Activated T-helper 1 cell treated with Interleukin-2 at 50 U/mL for 16 hours (primary cell): ENCODE data around the gene CILP.
A peak's percentile ranks its signal among the peaks of the same experiment; 100 is the strongest.
"Not testable (repeated sequence)": the region's sequence is repeated elsewhere in the genome, so short reads cannot be mapped to it uniquely, and the experiment has no call there.

Experiments
- DNase-seq: peaks from one replicate; pipeline ENCODE4 v3.0.0-alpha.2; 2020; ENCODE audit warnings: low read depth

Gene CILP

DNA sequence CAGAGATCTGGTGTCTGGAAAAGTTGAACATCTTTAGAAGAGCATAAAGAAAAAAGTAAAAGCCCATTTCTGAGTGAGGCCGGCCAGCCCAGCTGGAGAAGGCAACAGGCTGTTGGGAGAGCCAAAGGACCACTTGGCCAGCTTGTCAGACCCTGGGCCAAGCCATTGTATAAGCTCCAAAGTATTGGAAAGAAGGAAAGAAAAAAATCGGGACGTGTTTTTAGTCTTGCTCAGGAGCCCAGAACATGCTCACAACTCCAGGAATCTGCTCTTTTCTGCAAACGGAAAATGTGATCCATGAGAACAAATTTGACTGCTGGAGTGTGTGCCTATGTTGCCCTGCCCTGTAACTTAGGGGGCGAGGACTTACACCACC lies 15.7 kb downstream of the CILP start:
- DNase-seq: no peak

DNA sequence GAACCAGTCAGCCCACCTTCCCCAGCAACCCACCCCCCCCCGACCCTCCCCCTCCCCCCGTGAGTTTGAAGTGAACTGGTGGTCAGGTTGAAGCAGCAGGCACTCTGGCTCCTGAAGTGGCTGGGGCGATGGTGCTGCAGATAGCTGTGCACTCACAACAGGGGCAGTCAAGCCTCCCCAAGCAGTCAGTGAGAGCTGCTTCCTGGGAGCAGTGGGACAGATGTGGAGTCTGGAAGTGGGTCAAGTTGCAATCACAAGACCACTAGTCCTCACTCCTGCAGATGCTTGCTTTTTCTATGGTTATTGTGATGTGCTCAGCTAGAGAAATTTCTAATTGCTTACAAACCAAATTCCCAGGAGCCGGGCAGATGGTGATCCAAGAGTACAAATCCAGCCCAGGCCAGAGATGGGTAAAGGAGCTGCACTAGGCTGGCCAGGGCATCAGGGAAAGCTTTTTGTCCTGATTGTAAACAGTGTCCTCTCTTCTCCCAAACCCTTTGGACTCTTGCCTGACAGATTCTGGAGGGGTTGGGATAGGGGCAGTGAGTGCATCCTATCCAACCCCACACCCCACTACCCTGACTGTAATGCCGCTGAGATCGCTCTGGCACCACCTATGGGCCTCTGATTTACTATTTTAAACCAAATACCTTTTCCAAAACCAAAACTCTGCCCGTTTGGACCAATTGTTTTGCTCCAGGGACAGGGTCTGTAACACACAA lies 16.3 kb downstream of the CILP start:
- DNase-seq: no peak

DNA sequence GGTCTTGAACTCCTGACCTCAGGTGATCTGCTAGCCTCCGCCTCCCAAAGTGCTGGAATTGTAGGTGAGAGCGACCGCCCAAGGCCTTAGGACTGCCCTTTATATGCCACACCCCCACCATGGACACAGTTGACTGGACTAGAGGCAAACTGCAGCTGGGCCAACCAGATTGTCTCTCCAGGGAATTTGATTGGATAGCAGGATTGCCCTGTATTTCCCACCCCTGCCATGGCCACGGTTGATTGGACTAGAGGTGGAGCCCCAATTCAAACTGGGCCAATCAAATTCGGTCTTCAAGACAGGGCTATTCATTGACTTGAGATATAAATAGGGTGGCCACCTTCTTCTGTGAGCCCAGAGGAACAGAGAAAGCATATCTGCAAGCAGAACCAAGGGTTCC lies 19.3 kb downstream of the CILP start:
- no peak for DNase-seq

DNA sequence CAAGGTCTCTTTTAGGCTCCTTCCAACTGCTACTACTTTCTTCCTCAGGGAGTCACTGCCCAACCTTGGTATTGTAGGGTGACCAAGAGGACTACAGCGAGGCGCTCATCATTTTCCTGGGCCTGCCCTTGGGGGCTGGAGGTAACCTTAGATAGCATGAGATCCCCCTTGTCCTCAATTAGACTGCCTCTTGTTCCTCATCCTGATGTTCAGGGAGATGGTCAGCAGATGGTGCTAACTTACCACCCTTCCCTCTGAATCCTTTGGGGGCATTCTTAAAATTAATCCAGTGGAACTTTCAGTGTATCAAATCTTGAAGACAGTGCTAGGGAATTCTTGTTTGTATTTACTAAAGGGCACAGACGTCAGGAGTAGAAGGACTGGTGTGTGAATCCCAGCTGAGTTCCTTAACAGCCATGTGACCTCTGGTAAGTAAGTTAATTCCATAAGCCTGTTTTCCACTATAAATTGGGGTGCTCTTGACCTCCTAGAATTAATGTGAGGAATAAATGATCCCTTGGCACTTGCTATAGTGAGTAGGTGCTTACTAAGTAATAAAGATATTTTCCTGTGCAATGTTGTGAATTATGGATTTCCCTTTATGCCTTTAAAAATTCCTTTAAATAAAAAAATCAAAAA lies 22.1 kb downstream of the CILP start:
- DNase-seq: no peak

DNA sequence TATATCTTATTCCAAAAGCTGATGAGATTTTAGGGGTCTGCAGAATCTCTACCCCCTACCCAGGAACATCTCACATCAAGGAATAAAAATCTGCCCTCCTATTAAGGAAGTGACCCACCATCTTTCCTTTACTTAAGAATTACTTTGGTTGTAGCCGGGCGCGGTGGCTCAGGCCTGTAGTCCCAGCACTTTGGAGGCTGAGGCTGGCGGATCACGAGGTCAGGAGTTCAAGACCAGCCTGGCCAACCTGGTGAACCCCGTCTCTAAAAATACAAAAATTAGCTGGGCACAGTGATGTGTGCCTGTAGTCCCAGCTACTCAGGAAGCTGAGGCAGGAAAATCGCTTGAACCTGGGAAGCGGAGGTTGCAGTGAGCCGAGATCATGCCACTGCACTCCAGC lies 22.8 kb downstream of the CILP start:
- not testable (repeated sequence) for DNase-seq

DNA sequence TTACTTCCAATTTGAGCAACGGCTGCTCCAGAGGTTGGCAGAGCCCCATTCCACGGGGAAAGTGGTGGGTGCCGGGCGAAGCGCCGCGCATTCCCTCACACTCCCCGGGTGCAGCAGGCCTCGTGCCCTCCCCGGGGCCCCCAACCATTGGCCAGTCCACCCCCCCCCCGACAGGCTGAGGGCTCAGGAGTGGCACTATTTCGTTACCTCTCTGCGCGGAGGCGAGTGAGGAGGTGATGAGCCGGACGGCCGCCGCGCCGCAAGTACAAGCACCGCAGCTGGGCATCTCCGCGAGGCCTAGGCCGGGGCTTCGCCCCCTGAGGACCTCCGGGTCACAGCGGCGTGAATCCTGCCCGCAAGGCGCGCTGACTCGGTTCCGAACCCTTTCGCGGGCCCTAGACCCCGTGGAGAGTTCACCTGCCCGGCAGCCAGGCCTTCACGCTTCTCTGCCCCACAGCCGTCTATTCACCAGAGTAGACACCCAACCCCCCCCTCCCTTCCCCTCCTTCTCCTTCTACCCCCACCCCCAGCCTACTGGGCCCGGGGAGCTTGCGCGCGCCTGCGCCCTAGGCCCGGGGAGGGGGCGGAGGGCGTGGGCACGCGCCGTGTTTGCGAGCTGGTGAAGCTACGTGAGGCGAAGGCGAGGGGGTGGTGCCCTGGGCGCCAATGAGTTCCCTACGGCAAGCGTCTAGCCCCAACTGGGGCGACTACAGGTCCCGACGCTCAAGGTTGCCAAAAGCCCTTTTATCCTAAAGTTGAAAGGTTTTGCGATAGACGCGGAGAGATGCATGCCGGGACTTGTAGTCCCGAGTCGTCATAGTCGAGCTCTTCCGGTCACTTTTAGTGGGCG lies 26.2 kb downstream of the CILP start, which contains the start of gene CLPX:
TSS of gene CLPX (minus strand) at position 475 of the 850 bp plus-strand sequence. CDS start at position 286, 189 bp downstream.
- peak; percentile 87 for DNase-seq

DNA sequence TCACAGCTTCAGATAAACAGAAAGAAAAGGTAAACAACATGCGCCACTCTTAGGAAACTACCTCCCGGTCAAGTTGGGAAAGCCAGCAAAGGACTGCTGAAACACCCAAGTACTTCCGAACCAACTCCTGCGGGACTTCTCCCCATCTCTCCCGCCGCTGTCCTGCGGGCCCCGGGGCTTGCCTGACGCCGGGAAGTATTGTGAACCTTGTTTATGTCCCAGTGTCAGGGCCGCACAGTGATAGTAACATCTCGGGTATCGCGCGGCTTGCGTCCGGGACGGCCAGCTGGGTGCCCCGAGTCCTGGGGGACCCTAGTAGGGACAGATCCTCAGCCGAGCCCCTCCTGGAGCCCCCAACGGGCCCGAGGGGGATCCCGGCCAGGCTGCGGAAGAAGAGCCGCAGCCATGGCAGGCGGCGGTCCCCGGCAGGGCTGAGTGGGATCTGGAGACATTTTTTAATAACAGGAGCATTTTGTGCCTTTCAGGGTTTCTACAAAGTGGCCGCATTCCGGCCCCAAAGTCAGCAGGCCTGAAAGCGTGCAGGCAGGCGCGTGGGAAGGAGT lies 26.9 kb downstream of the CILP start:
- DNase-seq: peak; percentile 12

DNA sequence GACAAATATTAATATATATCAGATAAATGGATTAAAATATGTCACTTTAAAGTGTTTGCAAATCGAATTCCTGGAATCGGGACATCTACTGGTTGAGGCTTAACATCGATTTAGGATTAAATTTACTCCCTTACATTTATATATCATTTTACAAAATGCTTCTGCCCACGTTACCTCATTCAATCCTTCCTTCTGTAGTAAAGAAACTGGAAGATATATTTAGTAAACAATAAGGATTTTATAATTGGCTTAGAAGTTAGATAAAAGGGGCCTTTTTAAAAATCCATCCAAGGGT lies 27.5 kb downstream of the CILP start:
- DNase-seq: no peak

DNA sequence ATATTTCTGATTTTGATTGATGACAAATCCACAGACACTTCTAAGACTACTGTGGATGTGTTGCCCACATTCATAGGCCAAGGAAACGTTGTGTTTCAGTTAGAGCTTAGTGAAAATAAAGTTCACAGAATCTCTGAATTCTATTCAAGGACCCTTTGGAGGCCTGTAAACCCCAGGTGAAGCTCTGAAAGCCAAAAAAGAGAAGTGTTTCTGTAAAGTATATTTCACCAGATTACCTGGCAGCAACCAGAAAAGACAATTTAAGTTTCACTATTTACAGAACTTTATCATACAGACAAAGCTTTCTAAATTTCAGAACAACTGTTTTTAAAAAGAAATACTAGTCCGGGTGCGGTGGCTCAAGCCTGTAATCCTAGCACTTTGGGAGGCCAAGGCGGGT lies 28.7 kb downstream of the CILP start:
- no peak for DNase-seq

DNA sequence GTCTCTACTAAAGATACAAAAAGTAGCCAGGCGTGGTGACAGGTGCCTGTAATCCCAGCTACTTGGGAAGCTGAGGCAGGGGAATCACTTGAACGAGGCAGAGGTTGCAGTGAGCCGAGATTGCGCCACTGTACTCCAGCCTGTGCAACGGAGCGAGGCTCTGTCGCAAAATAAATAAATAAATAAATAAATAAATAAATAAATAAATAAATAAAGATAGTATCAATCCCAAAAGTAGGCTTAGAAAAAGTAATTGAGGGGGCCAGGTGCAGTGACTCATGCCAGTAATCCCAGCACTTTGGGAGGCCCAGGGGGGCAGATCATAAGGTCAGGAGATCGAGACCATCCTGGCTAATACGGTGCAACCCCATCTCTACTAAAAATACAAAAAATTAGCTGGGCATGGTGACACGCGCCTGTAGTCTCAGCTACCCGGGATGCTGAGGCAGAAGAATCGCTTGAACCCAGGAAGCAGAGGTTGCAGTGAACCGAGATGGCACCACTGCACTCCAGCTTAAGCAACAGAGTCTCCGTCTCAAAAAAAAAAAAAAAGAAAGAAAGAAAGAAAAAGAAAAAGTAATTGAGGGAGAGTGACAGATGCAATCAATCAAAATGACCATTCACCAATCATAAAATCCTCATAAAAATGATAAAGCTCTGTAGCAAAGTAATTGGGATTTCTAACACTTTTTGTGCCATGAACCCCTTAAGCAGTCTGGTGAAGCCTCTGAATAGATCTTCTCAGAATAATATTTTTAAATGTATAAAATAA lies 29.5 kb downstream of the CILP start:
- not testable (repeated sequence) for DNase-seq

DNA sequence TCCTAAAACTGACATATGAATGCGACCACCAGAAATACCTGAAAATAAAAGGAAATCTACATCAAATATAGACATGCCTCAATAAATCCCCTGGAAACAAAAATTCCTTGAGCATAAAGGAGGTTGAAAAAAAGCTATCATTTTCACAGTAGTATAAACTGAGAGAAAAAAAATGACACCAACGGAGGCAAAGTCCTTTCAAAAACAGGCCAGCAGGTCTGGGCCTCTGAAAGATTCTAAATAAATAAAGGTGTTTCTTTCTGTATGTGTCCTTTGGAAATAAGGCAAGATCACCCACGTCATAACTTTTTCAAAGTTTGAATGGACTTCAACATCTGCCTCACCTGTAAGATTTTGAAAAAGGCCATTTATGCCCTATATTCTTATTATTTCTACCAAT lies 31.1 kb downstream of the CILP start:
- DNase-seq: no peak

DNA sequence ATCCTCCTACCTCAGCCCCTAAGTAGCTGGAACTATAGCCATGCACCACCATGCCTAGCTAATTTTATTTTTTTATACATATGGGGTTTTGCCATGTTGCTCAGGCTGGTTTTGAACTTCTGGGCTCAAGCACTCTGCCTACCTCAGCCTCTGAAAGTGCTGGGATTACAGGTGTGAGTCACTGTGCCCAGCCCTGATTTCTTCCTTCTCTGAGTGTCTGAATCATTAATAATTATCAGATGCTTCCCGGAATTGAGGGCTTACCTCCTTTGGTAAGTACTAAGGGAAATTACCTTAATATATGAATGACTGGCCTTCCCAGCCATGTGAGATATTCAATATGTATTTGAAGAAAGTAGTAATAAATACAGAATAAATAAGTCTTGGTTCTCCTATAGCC lies 33.4 kb downstream of the CILP start:
- no peak for DNase-seq

DNA sequence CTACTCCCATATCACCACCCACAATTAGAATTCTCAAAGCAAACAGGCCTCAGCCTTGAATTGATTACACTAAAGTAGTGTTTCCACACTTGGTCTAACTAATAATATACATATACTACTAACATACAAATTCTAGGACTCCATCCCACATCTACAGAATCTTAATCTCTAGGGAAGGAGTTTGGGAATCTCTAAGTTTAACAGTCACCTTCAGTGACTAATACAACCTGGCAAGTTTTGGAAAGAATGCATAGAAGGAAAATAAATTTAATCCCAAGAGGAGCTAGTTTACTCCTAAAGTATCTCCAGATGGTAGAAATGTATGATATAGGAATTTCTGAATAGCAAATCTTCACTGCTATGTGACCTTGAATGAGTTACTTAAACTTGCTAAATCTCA lies 35.2 kb downstream of the CILP start:
- DNase-seq: no peak

DNA sequence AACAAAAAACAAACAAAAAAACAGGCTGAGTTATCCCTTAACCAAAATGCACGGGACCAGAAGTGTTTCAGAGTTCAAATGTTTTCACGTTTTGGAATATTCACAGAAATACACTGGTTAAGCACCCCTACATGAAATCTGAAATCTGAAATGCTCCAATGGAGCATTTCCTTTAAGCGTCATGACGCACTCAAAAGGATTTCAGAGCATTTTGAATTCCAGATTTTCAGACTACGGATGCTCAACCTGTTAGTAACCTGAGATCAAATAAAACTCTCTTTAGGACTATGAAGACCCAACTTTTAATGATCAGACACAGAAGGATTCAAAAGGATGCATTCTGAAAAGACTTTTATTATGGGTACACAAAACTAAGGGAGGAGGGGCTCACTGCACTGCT lies 35.8 kb downstream of the CILP start:
- DNase-seq: no peak

DNA sequence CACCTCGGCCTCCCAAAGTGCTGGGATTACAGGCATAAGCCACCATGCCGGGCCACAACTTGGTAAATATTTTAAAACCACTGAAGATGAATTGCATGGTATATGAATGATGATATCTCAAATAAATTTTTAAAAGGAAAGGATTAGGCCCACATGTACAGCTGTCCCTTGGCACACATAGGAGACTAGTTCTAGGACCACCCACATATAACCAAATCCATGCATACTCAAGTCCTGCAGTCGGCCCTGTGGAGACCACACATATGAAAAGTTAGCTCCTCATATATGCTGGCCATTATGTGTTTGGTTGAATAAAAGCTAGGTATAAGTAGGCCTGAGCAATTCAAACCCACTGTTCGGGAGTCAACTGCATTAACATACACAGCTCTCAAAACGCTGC lies 36.8 kb downstream of the CILP start:
- DNase-seq: no peak

DNA sequence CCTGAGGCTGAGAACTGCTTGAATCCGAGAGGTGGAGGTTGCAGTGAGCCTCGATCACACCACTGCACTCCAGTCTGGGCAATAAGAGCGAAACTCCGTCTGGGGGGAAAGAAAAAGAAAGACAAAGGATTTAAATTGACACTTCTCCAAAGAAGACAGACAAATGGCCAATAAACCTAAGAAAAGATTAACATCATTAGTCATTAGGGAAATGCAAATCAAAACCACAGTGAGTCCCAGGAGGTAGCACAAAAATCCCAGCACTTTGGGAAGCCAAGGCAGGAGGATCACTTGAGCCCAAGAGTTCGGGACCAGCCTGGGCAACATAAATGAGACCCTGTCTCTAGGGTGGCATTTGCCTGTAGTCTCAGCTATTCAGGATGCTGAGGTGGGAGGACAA lies 38.7 kb downstream of the CILP start:
- no peak for DNase-seq

DNA sequence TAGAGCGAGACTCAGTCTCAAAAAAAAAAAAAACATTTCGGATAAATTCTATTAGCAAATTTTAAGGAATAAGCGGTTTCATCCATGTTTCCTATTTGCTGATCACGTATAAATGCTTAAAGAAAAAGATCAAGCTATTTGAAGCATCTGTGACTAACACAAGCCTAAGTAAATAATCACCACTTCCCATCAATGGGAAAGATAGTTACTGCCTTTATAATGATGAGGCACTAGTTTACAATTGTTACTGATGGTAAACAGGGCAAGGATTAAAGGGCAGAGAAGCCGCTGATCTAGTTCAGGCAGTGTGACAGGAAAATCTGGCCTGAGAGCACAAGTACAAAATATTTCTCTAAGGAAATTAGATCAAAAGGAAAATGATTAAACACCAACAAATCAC lies 39.8 kb downstream of the CILP start:
- no peak for DNase-seq

DNA sequence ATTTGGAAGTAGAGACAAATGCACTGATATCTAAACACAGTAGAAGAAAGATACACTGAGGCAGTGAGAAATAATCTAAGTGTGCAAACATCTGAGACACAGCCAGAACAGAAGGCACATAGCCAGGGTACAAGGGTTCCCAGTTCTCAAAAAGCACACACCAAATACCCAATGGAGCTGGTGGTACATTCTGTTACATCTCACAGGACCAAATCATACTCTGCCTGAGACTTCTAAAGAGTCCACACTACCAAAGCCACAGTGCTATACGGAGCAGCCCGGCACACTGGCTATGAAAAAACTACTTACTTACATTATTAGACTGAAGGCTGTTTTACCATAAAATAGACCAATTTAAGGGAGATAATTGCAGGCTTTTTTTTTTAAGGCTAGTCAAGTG lies 45.4 kb downstream of the CILP start:
- DNase-seq: no peak

DNA sequence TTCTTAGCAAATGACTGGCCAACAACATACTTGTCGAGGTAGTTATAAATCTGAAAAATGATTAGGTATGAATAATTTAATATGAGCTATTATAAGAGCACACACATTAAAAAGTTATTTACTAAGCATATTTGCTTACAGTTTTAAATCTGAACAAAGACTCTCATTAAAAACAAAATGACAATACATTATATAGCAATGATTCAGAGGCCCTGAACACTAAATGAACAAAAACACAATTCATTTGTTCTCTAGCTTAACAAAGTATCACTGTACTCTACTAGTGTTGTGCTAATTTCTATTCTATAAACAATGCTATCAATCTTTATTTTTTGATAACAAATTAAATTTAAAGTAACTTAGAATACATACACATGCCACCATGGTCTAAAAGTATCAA lies 47.1 kb downstream of the CILP start:
- no peak for DNase-seq

DNA sequence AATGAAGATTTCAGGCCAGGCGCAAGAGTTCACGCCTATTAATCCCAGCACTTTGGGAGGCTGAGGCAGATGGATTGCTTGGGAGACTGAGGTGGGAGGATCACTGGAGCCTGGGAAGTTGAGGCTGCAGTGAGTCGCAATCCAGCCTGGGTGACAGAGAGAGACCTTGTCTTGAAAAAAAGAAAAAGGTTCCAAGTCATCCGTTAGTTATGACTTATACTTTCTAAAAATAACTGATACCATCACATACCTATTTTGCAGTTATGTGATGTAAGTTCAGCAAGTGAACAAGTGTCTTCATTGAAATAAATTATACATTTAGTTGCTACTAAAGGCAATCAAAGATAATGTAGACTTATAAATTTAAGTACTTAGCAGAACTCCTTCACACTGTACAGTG lies 48.2 kb downstream of the CILP start:
- DNase-seq: no peak

DNA sequence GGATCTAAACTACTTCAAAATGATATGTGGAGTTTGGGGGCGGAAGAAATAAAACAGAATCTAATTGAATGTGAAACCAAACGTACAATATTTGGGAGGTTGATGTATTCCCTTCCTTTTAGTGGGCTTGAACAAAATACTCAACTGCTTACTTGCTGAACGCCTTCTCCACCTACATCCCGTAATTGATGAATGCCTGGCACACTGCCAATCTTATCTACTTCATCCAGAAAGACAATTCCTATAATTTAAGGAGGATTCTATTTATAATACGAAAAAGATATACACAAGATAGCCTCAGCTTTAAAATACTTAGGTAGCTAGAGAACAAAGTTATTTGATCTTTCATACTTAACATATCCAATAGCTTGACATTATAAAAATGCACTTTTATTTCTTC lies 54.6 kb downstream of the CILP start:
- no peak for DNase-seq

DNA sequence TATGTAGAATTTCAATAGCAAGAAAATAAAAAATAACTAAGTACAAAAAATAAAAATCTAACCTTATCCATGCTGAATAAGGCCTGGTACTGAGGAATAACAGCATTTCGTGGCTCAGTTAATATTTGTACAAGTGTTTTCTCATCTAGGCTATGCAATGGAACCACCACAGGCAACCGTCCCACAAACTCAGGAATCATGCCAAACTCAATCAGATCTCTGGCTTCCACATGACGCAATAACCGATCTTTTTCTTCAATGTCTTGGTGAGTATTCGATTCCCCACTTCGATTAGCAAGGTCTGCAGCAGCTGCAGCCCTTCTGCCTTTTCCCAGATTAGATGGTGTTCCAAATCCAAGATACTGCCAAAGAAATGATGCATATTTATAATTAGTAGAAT lies 56.6 kb downstream of the CILP start:
- no peak for DNase-seq
